GM18868 (cell line): ENCODE measurements around the gene EGFL7.

Experiments
- ATAC-seq: cut with Tn5 transposase; IDR thresholded peaks from one replicate; pipeline ENCODE4 v1.9.1; 2021; ENCODE audit warnings: mild to moderate bottlenecking, moderate library complexity; ENCODE audit not compliant: unreplicated experiment

EGFL7 gene

DNA sequence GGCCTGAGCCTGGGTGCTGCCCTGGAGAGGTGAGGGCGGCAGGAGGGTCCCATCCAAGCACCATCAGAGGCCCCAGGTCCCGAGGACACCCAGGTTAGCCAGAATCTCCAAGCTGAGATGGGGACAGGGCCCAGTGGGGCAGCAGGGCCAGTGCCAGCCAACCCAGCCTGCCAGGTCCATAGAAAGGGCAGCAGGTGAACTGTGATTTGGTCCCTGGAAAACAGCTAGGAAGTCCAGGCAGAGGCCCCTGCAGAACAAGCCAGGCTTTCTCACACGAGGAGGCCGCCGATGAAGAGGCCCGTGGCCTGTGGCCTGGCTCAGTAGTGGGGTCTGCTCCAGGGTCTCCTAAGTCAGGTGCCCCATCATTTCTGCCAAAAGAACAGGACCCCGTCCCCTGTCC lies 22.5 kb downstream of the EGFL7 start:
- no peak for ATAC-seq

DNA sequence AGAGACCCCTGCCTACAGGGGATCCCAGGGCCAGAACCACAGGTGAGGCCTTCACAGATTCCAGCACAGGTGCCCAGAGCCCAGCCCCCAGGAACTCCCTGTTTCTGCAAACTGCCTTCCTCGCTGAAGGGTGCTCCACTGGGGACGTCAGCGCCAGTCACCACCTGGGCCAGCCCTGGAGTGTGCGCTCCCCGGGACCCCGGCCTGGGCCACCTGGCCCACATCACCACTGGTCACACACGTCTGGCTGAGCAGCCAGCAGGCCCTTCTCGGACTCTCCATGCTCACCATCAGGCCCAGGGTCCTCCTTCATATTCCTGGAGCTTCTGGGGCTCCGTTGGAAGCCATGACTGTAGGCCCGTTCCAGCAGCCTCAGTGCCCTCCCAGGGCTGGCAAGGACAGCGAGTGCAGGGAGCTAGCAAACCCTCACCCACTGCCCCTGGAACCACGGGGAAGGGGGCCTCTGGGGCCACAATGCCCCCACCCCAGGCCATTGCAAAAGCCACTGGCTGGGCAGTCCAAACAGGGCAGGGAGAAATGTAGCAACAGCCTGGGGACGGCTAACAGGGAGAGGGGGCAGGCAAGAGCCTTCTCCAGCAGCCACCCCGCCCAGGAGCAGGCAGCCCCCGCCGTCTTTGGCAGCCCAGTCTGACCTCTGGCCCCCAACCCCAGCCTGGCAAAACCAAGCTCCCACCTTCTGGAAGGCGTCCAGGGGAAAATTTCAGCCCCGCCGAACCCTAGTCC lies 23.2 kb downstream of the EGFL7 start:
- ATAC-seq: no peak

DNA sequence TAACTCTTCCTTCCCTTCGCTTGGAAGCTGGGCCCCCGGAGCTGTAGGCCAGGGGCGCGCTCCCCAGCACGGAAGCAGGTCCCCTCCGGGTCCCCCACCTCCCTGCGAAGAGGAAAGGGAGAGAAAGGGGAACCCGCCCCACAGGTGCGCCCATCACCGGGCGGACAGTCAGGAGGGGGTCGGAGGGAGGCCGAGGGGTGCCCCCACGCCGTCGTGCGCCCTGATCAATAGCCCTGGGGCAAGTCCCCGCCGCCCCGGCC lies 23.7 kb downstream of the EGFL7 start:
- no peak for ATAC-seq

DNA sequence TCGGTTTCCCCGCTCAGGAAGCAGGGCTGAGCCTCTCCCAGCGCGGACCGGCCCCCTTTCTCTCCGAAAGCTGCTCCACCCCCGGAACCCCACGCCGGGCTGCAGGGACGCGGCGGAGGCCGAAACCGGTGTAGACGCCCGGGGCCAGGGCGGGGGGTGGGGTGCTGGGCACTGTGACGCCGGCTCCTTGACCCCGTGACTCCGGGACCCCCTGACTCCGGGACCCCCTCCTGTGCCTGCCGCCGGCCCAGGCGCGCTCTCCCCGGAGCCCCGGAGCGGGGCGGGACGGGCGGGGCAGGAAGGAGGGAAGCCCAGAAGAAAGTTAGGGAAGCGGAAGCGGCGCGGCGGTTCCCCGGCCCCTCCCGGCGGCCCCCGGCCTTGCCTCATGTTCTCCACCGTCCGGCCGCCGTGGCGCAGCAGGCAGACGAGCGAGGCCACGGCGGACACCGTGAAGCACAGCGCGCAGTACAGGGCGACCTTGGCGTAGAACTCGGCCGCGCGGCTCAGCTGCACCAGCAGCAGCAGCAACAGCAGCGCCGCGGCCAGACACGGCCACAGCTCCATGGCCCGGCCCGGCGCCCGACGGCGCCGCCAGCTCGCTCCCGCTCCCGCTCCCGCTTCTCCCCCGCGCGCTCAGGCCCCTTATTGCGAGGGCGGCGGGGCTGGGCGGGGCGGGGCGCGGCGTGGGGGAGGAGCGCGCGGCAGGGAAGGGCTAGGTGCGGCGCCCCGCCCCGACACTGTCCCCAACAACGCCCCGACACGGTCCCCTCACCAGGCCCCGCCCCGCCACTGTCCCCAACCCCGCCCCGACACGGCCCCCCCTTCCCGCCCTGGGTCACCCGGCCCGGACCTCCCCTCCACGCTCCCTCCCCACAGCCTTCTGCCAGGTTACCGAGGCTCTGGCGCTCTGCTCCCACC lies 24.3 kb downstream of the EGFL7 start, which contains the start of gene AGPAT2:
Gene AGPAT2, minus strand, starts transcription at position 664 of the 918 bp plus-strand sequence. Its CDS starts 100 bp downstream, at position 564.
- ATAC-seq: peak; percentile 76

DNA sequence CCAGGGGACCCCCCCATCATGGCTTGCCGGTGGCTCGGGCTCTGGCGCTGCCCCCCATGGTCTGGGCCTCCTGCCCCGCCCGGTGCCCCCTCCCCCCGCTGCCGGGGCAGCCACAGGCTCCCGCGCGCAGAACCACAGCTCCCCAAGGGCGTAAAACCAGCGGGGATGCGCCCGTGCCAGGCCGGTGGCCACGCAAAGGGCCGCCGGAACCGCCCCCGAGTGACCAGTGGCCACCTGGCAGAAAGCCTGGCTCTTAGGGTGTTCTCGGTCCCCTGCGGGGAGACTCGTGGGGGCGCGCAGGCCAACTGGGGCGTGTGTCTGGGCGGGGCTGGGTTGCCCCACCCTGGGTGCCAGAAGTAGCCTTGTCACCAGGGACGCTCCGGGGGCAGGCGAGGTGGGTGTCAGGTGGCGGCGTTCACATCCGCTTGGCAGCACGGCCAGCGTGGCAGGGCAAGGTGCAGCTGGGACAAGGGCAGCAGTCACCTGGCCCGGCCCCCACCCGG lies 25.1 kb downstream of the EGFL7 start:
- no peak for ATAC-seq

DNA sequence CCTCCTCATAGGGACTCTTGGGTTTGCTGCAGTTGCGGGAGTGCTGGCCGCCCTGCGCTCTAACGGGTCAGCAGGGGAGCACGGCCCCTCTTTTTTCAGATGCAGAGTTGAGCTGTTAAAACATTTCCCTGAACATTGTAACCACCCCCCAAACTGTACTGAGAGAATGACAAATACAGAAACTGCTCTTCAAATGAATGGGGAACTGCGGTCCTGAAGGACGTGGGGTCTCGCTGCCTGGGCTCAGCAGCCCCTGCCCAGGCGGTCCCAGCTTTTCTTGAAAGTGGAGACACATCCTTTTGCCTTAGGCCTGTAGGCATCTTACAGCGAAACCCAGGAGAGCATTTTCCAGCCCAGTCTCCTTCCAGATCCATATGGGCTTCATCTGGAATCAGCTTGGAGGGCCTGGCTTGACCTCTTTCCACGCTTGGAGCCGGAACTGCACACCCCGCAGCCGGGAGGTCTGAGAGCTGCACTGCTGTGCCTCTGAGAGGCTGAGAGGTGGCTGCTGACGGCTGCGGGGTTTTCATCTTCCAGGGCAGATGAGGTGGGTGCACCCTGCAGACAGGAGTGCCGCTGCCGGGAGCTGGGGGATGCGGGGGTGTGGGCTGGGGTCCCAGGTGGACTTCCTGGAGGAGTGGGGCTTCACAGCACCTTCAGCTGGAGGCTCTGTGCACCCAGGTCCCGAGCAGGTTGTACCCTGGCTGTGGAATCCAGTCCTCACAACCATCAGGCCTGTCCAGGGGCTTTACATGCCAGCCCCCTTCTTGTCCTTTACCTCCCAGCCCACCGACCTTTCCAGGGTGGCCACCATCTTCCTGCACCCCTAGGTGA lies 25.8 kb downstream of the EGFL7 start:
- ATAC-seq: no peak

DNA sequence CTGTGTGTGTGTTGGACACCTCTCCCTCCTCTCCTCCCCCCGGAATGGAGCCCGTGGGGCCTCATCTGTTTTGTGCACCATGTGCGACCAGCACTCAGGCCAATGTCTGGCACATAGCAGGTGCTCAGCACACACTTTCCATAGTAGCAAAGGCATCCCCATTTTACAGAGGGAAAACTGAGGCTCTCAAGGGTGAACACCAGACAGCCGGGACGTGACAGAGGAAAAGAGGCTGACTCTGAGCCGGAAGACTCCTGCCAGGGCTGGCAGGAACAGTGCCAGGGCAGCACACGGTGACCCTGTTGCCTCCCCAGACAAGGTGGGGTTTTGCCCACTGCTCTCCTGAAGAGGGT lies 26.4 kb downstream of the EGFL7 start:
- ATAC-seq: no peak

DNA sequence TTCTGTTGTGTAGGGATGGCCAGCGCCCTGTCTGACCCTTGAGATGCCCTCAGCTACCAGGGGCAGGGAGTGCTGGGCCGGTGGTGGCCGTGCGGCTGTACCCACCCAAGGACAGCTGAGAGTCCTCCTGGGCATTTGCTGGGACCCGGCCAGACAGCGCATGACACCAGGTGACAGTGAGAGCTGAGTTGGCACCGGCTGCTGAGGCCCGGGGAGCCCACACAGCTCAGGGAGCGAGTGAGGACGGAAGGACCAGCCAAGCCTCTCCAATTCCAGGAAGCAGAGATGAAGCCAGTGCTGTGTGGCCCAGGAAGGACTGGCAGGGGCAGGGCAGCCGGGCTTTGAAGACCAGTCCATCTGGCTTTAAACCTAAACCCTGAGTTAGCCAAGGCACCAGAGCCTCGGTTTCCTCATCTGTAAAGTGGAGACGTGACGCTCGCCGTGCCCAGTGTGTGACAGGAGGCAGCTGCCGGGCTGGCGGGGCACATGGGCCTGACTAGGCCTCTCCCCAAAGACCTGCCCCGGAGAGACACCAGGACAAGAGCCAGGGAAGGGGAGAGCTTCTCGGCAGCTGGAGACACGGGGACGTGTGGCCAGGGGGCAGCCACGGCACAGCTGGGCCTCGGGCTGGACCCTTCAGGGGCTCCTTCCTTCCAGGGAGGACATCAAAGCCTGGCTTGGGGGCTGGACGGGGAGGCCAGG lies 27.5 kb downstream of the EGFL7 start:
- ATAC-seq: no peak

DNA sequence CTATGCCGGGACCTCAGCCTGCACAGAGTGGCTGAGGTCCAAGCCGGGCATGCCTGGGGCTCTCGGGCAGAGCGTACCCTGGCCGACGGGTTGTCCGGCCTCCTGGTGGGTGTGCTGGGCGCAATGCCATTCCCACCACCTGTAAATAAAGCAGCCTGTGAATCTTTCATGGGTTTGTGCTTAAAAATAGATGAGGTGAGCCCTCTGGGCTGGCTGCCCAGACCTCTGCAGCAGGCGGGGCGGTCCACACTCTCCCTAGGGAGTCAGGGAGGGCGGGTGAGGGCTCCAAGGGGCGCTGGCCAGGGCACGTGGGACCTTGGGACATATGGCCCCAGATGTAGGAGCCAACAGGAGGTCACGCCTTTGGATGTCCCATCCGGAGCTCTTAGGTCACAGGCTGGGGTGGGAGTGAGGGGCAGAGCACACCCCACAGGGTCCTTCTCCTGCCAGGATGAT lies 28.1 kb downstream of the EGFL7 start:
- ATAC-seq: no peak

DNA sequence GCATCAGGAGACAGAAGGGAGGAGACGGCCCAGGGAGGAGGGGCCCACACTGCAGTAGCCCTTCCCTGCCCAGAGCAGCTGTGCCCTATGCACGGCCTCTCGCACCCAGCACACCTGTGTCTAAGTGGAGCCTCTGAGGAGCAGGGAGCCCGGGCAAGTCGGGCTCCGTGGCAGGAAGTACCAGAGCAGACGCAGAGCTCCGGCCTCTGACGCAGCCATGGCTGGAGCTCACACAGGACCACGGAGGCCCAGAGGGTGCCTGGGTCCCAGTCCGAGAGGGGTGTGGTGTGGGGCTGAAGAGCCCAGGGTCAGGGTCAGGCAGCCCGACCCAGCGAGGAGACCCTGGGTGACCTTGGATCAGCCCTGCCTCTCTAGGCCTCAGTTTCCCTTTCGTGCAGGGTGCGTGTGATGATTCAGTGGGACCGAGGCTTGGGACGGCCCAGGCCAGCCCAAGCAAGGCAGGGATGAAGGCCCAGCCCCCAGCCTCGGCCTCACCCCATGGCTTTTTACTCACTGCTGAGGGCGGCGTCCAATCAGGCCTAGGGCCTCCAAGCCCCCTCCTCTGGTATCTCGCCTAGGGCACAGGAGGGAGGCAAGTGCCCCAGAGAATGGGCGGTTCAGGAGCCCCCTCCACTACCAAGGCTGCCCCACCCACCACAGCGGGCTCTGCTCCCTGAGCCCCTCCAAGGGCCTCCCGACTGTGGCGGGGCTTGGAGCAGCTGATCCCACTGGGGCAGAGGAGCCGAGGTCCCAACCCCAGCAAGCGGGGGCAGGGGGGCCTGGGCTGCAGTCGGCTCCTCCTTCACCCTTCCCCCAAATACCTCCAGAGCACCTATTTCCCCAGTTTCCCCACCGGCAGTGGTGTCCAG lies 28.8 kb downstream of the EGFL7 start:
- no peak for ATAC-seq

DNA sequence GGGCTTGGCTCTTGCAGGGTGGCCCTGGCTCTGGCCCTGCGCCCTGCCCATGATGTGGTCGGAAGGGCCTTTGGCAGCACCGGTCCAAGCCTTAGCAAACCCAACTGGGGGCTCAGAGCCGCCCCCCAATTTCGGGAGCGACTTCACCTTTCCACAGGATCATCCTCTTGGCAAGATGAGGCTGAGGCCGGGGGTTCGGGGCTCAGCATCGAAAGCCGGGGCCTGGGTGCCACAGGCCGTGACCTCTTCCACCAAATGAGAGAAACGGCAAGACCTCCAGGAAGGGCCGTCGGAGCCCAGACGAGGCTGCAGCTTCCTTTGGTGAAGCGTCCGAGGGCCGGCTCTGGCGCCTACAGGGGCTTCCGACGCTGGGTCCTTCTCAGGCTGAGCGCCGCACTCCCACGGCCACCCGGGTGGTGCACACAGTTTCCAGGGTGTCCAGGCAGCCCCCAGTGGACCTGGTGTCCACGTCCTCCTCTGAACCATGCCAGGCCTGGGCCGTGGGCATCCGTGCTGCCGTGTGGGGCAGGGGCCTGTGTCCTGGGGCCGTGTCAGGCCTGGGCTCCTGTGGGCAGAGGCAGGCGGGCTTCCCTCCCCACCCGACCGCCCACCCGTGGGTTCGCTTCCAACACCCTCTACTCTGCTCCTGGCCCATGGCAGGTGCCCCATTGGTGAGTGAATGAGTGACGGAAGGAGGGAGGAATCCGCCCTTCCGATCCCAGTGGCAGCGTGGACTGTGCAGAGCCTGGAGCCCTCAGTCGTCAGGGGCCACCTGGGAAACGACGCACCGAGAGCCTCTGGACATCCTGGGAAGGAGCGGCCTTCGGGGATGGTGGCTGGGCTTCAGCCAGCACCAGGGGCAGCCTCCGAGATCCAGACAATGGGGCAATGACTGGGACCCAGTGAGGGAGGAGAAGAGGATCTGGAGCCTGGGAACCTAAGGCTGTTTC lies 29.7 kb downstream of the EGFL7 start:
- ATAC-seq: no peak

DNA sequence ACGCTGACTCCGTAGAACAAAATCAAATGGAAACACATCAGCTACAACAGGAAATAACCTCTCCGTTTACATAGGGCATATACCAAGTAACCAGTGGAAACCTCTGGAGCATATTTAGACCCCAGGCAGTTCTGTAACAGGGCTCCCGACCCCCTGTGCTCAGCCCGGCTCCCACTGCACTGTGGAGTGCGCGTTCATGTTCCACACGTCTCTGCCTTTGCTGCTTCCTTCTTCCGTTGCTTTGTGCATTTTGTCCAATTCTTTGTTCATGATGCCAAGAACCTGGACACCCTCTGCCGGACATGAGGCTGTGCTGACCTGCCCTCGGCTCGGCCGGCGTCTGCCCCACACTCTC lies 30.4 kb downstream of the EGFL7 start:
- ATAC-seq: no peak

DNA sequence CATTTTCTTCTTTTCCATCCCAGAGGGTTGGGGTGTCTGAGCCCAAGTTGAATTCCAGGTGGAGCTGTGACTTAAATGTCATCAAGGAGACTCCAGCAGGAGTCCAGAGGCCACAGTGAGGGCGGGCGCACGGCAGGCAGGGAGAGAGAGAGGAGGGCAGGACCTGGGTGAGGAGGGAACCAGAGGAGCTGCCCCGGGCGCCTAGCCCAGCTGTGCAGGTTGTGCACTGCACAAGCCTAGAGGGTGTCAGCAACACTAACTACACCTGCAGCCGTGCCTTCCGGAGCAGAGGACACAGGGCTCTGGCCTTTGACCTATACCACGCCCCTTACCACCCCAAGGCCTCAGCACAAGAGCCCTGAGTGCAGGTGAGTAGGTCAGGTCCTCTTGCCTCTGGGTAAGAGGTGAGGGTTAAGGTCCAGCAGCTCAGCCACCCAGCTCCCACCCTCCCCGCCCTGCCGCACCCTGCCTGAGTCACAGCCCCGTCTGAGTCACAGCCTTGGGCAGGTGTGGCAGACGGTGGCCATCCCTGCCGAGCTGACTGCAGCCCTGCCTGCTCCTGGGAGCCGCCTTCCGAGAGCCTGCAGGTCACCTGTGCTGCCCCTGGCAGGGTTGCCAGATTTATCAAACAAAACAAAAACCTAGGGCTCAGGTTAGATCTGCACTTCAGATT lies 30.9 kb downstream of the EGFL7 start:
- no peak for ATAC-seq

DNA sequence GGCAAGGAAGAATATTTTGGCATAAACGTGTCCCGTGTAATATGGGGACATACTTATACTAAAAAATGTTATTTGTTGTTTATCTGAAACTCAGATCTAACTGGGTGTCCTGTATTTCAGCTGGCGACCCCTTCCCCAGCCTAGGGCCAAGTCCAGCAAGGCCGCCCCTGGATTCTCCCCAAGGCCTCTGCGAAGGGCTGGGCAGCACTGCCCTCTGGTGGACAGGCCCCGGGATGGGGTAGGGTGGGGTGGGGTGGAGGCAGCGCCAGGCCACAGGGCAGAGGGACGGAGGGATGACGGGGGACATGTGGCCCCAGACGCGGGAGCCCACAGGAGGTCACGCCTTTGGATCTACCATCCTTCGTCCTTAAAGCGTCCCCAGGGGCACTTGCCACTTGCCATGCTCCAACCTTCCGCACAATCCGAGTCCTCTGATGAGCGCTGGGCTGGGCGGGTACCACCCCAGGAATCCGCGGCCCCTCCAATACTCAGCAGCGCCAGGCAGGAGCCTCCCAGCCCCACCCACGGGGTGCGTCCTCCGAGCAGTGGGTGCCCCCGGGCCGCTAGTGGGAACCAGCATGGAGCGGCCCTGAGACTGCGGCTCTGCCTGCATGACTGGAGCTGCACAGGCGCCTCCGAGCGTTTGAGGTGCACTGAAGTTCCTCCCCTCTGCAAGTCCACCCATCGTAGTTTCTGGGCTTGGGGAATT lies 31.6 kb downstream of the EGFL7 start:
- ATAC-seq: no peak

DNA sequence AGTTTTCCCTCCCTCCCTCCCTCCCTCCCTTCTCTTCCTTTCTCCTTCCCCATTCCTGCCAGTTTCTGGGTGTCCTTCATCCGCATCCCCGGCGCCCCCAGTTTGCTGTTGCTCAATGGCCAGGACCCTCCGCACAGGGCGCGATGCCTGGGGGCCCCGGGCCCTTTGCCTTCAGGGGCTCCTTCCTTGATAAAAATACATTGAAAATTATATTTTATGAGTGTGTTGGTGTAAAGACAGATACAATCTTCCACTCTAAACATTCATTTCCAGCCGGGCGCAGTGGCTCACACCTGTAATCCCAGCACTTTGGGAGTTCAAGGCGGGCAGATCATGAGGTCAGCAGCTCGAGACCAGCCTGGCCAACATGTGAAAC lies 32.1 kb downstream of the EGFL7 start:
- ATAC-seq: no peak

DNA sequence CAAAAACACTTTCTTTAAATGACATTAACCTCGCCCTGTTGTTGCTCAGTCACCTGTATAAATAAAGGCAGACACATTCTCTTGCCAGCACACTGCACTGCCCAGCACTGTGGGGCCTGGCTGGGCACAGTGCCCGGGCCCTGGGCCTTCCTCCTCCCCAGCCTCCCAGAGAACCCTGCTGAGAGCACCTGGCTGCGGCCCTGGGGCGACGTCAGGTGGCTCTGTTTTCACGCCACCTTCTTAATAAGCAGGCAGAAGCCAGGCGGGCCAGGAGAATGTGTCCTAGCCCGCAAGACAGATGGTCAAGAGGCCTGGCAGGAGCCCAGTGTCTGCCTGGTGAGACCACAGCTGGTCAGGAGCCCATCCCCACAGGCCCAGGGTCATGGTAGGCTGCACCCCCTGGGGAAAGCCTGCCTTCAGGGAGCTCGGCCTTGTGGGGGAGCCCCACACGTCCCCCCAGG lies 32.7 kb downstream of the EGFL7 start:
- no peak for ATAC-seq

DNA sequence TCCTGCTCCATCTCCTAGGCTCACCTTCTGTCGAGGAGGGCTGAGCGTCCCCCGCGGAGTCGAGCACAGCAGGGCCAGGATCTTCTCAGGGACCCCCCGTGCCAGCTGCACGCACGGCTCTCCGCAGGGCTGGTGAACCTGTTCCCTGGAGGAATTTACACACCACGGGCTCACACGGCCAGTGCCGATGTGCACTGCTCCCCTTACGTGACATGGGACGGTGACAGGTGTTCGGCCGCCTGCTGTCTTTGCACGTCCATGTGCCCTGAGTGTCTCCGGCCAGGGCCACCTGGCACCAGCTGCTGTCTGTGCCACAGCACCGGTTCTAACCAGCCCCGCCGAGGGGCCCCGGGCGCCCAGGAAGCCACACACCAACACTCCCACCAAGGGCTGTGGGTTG lies 33.2 kb downstream of the EGFL7 start:
- ATAC-seq: no peak
